ENCODE results near the gene LYPD6B. TPM values are rescaled to one million over a fixed set of nuclear protein-coding genes. Genes with fewer than 3 reads are reported as not detected.

The LYPD6B gene
- total and polyA plus RNA-seq, 10 donors, result 0.46 to 3.5 (median 1.9) TPM

- Histone ChIP-seq H3K27ac (no peak overlapping the region), H3K4me3 (no peak overlapping the region), H3K4me1 (peaks cover 0 to 16% (median 6%) of the 10 kb centered on the region in 6 donors), H3K9me3 (peaks cover 0 to 10% (median 5%) of the 10 kb centered on the region in 8 donors), H3K27me3 (replicated peaks in 1 of 7) (peaks cover 0 to 50% (median 12%) of the 10 kb centered on the region in 7 donors), H3K36me3 (no peaks in the 10 kb centered on the region)
- DNase-seq, result no peak
- WGBS, 5 donors, result 62 to 78% (median 67%) methylated on average over 7 of the region's 7 CpGs
- TF ChIP-seq, protein P1, sequence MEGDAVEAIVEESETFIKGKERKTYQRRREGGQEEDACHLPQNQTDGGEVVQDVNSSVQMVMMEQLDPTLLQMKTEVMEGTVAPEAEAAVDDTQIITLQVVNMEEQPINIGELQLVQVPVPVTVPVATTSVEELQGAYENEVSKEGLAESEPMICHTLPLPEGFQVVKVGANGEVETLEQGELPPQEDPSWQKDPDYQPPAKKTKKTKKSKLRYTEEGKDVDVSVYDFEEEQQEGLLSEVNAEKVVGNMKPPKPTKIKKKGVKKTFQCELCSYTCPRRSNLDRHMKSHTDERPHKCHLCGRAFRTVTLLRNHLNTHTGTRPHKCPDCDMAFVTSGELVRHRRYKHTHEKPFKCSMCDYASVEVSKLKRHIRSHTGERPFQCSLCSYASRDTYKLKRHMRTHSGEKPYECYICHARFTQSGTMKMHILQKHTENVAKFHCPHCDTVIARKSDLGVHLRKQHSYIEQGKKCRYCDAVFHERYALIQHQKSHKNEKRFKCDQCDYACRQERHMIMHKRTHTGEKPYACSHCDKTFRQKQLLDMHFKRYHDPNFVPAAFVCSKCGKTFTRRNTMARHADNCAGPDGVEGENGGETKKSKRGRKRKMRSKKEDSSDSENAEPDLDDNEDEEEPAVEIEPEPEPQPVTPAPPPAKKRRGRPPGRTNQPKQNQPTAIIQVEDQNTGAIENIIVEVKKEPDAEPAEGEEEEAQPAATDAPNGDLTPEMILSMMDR (IDR thresholded peaks at IDR 0.05 in 8 of 11, conservative IDR thresholded peaks at IDR 0.05 in 3 of 11), result peak in 7 of 11 experiments; percentile 11 to 60 (median 35)
- no peak for TF ChIP-seq POLR2A (IDR thresholded peaks at IDR 0.05)
- intact Hi-C loops (cut with DNase I; ENCODE audit: low total_unique reads), result no loop called here
These were observed 2.0 kb downstream of the LYPD6B start for GRCh38 chr2:149040451-149040850.

GRCh38 chr2:149041482-149041881, 3.0 kb downstream of the LYPD6B start:
- H3K9me3 ChIP-seq, result peaks cover 0 to 21% (median 15%) of the 10 kb centered on the region in 8 donors
- H3K36me3 ChIP-seq, result no peaks in the 10 kb centered on the region
- TF ChIP-seq POLR2AphosphoS5 (IDR thresholded peaks at IDR 0.05), result no peak
- TF ChIP-seq POLR2A (IDR thresholded peaks at IDR 0.05), result no peak
- TF ChIP-seq, protein P1 (IDR thresholded peaks at IDR 0.05 in 8 of 11, conservative IDR thresholded peaks at IDR 0.05 in 3 of 11), result no peak
- DNase-seq, result no peak
- peaks cover 0 to 16% (median 6%) of the 10 kb centered on the region in 6 donors for H3K4me1 ChIP-seq
- intact Hi-C loops (cut with DNase I; ENCODE audit: low total_unique reads), result no loop called here
- no peak overlapping the region for H3K4me3 ChIP-seq
- H3K27me3 ChIP-seq (replicated peaks in 1 of 7), result peaks cover 0 to 50% (median 12%) of the 10 kb centered on the region in 7 donors
- no peak overlapping the region for H3K27ac ChIP-seq
- 67 to 100% (median 92%) methylated on average over 1 of the region's 1 CpG for WGBS, 5 donors

GRCh38 chr2:149042881-149043280, 4.4 kb downstream of the LYPD6B start:
- Histone ChIP-seq H3K27ac (no peak overlapping the region), H3K36me3 (no peaks in the 10 kb centered on the region)
- intact Hi-C loops (cut with DNase I; ENCODE audit: low total_unique reads), result no loop called here

GRCh38 chr2:149044500-149044899, 6.0 kb downstream of the LYPD6B start:
- no peak for DNase-seq
- Histone ChIP-seq H3K27ac (no peak overlapping the region), H3K36me3 (no peaks in the 10 kb centered on the region), H3K4me3 (no peak overlapping the region), H3K27me3 (replicated peaks in 1 of 7) (peaks cover 0 to 21% (median 0%) of the 10 kb centered on the region in 7 donors), H3K4me1 (peaks cover 0 to under 1% (median 0%) of the 10 kb centered on the region in 6 donors), H3K9me3 (peaks cover 0 to 39% (median 36%) of the 10 kb centered on the region in 8 donors)
- TF ChIP-seq POLR2AphosphoS5 (IDR thresholded peaks at IDR 0.05) (no peak), POLR2A (IDR thresholded peaks at IDR 0.05) (no peak)
- TF ChIP-seq, protein P1 (IDR thresholded peaks at IDR 0.05 in 8 of 11, conservative IDR thresholded peaks at IDR 0.05 in 3 of 11), result no peak
- 31 to 73% (median 46%) methylated on average over 1 of the region's 1 CpG for WGBS, 5 donors
- intact Hi-C loops (cut with DNase I; ENCODE audit: low total_unique reads), result no loop called here

More at GRCh38 chr2:149042881-149043280, 4.4 kb downstream of the LYPD6B start:
- no peak overlapping the region for H3K4me3 ChIP-seq
- H3K9me3 ChIP-seq, result peaks cover 0 to 35% (median 29%) of the 10 kb centered on the region in 8 donors
- 53 to 87% (median 67%) methylated on average over 1 of the region's 1 CpG for WGBS, 5 donors
- no peak for DNase-seq
- peaks cover 0 to 16% (median 6%) of the 10 kb centered on the region in 6 donors for H3K4me1 ChIP-seq
- TF ChIP-seq POLR2AphosphoS5 (IDR thresholded peaks at IDR 0.05) (no peak), POLR2A (IDR thresholded peaks at IDR 0.05) (no peak)
- TF ChIP-seq, protein P1 (IDR thresholded peaks at IDR 0.05 in 8 of 11, conservative IDR thresholded peaks at IDR 0.05 in 3 of 11), result no peak
- H3K27me3 ChIP-seq (replicated peaks in 1 of 7), result peaks cover 0 to 38% (median 12%) of the 10 kb centered on the region in 7 donors

Data from spleen (tissue), 11 donors.